CD4-positive, alpha-beta T cell (primary cell): ENCODE measurements around the gene TTYH3. TPM values are rescaled to one million over a fixed set of nuclear protein-coding genes. Genes with fewer than 3 reads are reported as not detected.

Experiments
- ATAC-seq: fragments of 200-7000 bp; cut with Tn5 transposase; one replicate; pipeline ENCODE4 v1.10.0; 2022; ENCODE audit warnings: mild to moderate bottlenecking; ENCODE audit not compliant: poor library complexity
- CTCF ChIA-PET: fragments of 350-600 bp; sonication (Branson Sonifier 250); formaldehyde crosslinking; loops from one replicate; lab custom pipeline; 2021; ENCODE audit warnings: antibody characterized with exemption, inconsistent platforms; lab: Charles Lee
- POLR2A ChIA-PET: fragments of 350-600 bp; sonication (Branson Sonifier 250); formaldehyde crosslinking; loops from one replicate; lab custom pipeline; 2021; ENCODE audit warnings: antibody characterized with exemption, inconsistent platforms; lab: Charles Lee
- DNase-seq, 14 experiments: peaks; one replicate each; pipeline ENCODE4 v3.0.0-alpha.2; 2013 to 2020; ENCODE audit warnings: mixed read lengths in 2 of 14
- H3K27ac ChIP-seq, 2 donors: one replicate each; pipeline versions ENCODE4 v1.5.1 to v1.7.0; 2013; ENCODE audit warnings: low read length in 2 of 2, low read depth in 1 of 2, mild to moderate bottlenecking in 1 of 2
- H3K27me3 ChIP-seq, 2 experiments: 1 replicate in 1 of 2; 2 replicates in 1 of 2; pipeline versions ENCODE4 v1.6.1 to v1.7.0; 2013; ENCODE audit warnings: low read length in 2 of 2, control low read depth in 1 of 2, mild to moderate bottlenecking in 1 of 2, moderate library complexity in 1 of 2; ENCODE audit not compliant: insufficient read depth in 2 of 2, control insufficient read depth in 1 of 2
- H3K36me3 ChIP-seq: one replicate; pipeline ENCODE4 v1.6.1; 2013; ENCODE audit warnings: low read length, control low read depth; ENCODE audit not compliant: insufficient read depth
- H3K4me1 ChIP-seq: one replicate; pipeline ENCODE4 v1.6.1; 2013; ENCODE audit warnings: low read length, control low read depth; ENCODE audit not compliant: insufficient read depth
- H3K4me3 ChIP-seq: one replicate; pipeline ENCODE4 v1.5.1; 2013; ENCODE audit warnings: mild to moderate bottlenecking, low read length, moderate library complexity
- H3K9me3 ChIP-seq, 2 experiments: 1 replicate in 1 of 2; 2 replicates in 1 of 2; pipeline versions ENCODE4 v1.6.1 to v1.7.0; 2013; ENCODE audit warnings: low read length in 2 of 2, mild to moderate bottlenecking in 2 of 2, control low read depth in 1 of 2, moderate library complexity in 1 of 2; ENCODE audit not compliant: control insufficient read depth in 1 of 2, insufficient read depth in 1 of 2
- H3K27ac Mint-ChIP-seq: one replicate; pipeline ENCODE4 v1.8.0; 2020; ENCODE audit warnings: mixed read lengths
- H3K27me3 Mint-ChIP-seq: one replicate; pipeline ENCODE4 v1.8.0; 2021; ENCODE audit warnings: mixed read lengths
- H3K36me3 Mint-ChIP-seq: one replicate; pipeline ENCODE4 v1.8.0; 2021; ENCODE audit warnings: low read depth, mixed read lengths
- H3K4me1 Mint-ChIP-seq: one replicate; pipeline ENCODE4 v1.8.0; 2021; ENCODE audit warnings: low read depth, mixed read lengths
- H3K4me3 Mint-ChIP-seq: one replicate; pipeline ENCODE4 v1.8.0; 2020; ENCODE audit warnings: mild to moderate bottlenecking, mixed read lengths
- H3K9me3 Mint-ChIP-seq: one replicate; pipeline ENCODE4 v1.8.0; 2020; ENCODE audit warnings: mixed read lengths
- intact Hi-C, 2 experiments: fragments of 100-400 bp; cut with DNase I in 1 of 2; cut with micrococcal nuclease in 1 of 2; formaldehyde crosslinking; loops; one replicate each; pipeline versions ENCODE4 v1.15.1 to v1.9.0; 2023 to 2025; cut with DNase I, micrococcal nuclease
- total RNA-seq, 174 experiments: library from RNA in 2 of 174; stranded (reverse) in 2 of 174; gene quantifications; one replicate each; pipeline ENCODE4 v1.2.3 and lab custom pipeline; 2021 to 2026
- TF ChIP-seq, protein P1 (sequence below): fragments of 200-600 bp; IDR thresholded peaks from one replicate; pipeline ENCODE4 v1.8.0; 2022; ENCODE audit warnings: antibody characterized with exemption, mild to moderate bottlenecking

The TTYH3 gene
- total RNA-seq, 2 experiments from 2014 or later, result 7.9 to 9.3 TPM

DNA sequence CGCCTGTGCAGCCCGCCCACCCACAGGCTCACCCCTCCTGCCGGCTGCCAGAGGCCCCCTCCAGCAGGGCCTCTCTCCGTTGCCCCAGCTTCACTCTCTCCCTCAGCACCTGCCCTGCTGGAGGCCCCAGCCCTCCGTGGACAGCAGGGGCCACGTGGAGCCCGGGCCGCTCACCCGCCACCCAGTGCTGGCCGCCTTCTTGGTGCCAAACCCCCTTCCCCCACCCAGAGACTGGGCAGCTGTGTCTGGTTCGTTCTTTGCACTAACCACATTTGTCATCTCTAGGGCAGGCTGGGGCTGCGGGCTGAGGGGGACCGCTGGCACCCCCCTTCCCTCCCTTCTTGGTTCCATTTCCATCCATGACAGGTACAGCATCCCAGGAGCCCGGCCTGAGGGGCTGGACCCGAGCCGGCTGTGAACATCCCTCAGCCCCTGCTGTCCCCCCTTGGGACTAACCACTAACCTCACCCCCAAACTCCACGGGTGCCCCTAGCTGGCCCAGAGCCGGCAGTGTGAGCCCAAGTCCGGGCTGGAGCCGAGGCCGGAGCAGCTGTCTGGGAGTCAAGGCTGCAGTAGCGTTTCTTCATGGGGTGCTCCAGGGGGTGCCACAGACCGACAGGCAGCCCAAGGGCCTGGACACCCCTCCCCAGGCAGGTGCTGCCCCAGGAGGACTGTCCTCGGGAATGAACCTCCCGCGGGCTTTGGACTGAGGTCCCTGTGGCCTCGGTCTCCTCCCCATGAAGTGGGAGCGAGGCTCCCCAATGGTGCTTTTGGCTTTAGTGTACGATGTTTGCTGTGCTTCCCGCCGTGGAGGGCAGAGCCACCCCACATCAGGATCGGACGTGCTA lies 30.7 kb downstream of the TTYH3 start:
- H3K4me3 Mint-ChIP-seq, result no peak overlapping the region
- no peak for ATAC-seq
- Histone ChIP-seq H3K27me3 (no peaks in the 10 kb centered on the region), H3K27ac (no peak overlapping the region), H3K9me3 (peaks cover 0 to 16% of the 10 kb centered on the region in 2 experiments), H3K4me3 (no peak overlapping the region), H3K4me1 (no peaks in the 10 kb centered on the region), H3K36me3 (no peaks in the 10 kb centered on the region)
- no peaks in the 10 kb centered on the region for H3K4me1 Mint-ChIP-seq
- H3K9me3 Mint-ChIP-seq, result no peaks in the 10 kb centered on the region
- H3K36me3 Mint-ChIP-seq, result peaks cover under 1% of the 10 kb centered on the region
- peak in 1 of 14 experiments; percentile 9 for DNase-seq
- TF ChIP-seq, protein P1, sequence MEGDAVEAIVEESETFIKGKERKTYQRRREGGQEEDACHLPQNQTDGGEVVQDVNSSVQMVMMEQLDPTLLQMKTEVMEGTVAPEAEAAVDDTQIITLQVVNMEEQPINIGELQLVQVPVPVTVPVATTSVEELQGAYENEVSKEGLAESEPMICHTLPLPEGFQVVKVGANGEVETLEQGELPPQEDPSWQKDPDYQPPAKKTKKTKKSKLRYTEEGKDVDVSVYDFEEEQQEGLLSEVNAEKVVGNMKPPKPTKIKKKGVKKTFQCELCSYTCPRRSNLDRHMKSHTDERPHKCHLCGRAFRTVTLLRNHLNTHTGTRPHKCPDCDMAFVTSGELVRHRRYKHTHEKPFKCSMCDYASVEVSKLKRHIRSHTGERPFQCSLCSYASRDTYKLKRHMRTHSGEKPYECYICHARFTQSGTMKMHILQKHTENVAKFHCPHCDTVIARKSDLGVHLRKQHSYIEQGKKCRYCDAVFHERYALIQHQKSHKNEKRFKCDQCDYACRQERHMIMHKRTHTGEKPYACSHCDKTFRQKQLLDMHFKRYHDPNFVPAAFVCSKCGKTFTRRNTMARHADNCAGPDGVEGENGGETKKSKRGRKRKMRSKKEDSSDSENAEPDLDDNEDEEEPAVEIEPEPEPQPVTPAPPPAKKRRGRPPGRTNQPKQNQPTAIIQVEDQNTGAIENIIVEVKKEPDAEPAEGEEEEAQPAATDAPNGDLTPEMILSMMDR, result no peak
- peaks cover 5% of the 10 kb centered on the region for H3K27me3 Mint-ChIP-seq
- ChIA-PET POLR2A (no interaction called here), CTCF (interaction anchor here (0.9 kb wide), 1 partner anchor 8 kb away, joined by 3 read pairs; no protein-coding TSS in a partner anchor)
- no peak overlapping the region for H3K27ac Mint-ChIP-seq
- intact Hi-C loops, result no loop called here

- TF ChIP-seq, protein P1, result no peak
- H3K9me3 ChIP-seq, result peaks cover 0 to 16% of the 10 kb centered on the region in 2 experiments
- no peaks in the 10 kb centered on the region for H3K9me3 Mint-ChIP-seq
- H3K27me3 Mint-ChIP-seq, result peaks cover 5% of the 10 kb centered on the region
- no peak overlapping the region for H3K4me3 ChIP-seq
- ChIA-PET CTCF (no interaction called here), POLR2A (no interaction called here)
- no peak overlapping the region for H3K27ac ChIP-seq
- H3K36me3 Mint-ChIP-seq, result no peaks in the 10 kb centered on the region
- H3K4me1 ChIP-seq, result no peaks in the 10 kb centered on the region
- peaks cover 3 to 7% of the 10 kb centered on the region in 2 experiments for H3K27me3 ChIP-seq
- H3K36me3 ChIP-seq, result no peaks in the 10 kb centered on the region
- DNase-seq (peak in 1 of 14 experiments; percentile 16), ATAC-seq (no peak)
- no peak overlapping the region for H3K27ac Mint-ChIP-seq
- no peaks in the 10 kb centered on the region for H3K4me1 Mint-ChIP-seq
- H3K4me3 Mint-ChIP-seq, result no peak overlapping the region
- intact Hi-C loops, result no loop called here
These were observed 31.5 kb downstream of the TTYH3 start for GRCh38 chr7:2663121-2663886.

- Mint-ChIP-seq H3K4me3 (no peak overlapping the region), H3K36me3 (no peaks in the 10 kb centered on the region), H3K9me3 (no peaks in the 10 kb centered on the region), H3K27ac (no peak overlapping the region), H3K27me3 (peaks cover 5% of the 10 kb centered on the region), H3K4me1 (no peaks in the 10 kb centered on the region)
- ATAC-seq (no peak), DNase-seq (peak in 1 of 14 experiments; percentile 13)
- POLR2A ChIA-PET, result no interaction called here
- Histone ChIP-seq H3K27ac (no peak overlapping the region), H3K36me3 (no peaks in the 10 kb centered on the region), H3K27me3 (peaks cover 3 to 7% of the 10 kb centered on the region in 2 experiments), H3K9me3 (peaks cover 0 to 16% of the 10 kb centered on the region in 2 experiments), H3K4me1 (no peaks in the 10 kb centered on the region), H3K4me3 (no peak overlapping the region)
- intact Hi-C loops, result no loop called here
- CTCF ChIA-PET, result no interaction called here
- TF ChIP-seq, protein P1, result no peak
These were observed 32.2 kb downstream of the TTYH3 start for GRCh38 chr7:2663960-2664359.
